Measurements from ENCODE around the gene BCL2L2. TPM values are rescaled to one million over a fixed set of nuclear protein-coding genes. Genes with fewer than 3 reads are reported as not detected.
"Not testable (repeated sequence)": the region's sequence is repeated elsewhere in the genome, so short reads cannot be mapped to it uniquely, and the experiment has no call there.

BCL2L2 gene, protein sequence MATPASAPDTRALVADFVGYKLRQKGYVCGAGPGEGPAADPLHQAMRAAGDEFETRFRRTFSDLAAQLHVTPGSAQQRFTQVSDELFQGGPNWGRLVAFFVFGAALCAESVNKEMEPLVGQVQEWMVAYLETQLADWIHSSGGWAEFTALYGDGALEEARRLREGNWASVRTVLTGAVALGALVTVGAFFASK
- 46.8 TPM for polyA plus RNA-seq (2012; ENCODE audit: insufficient read depth, insufficient read length, low read depth)

- TF ChIP-seq, protein P1, sequence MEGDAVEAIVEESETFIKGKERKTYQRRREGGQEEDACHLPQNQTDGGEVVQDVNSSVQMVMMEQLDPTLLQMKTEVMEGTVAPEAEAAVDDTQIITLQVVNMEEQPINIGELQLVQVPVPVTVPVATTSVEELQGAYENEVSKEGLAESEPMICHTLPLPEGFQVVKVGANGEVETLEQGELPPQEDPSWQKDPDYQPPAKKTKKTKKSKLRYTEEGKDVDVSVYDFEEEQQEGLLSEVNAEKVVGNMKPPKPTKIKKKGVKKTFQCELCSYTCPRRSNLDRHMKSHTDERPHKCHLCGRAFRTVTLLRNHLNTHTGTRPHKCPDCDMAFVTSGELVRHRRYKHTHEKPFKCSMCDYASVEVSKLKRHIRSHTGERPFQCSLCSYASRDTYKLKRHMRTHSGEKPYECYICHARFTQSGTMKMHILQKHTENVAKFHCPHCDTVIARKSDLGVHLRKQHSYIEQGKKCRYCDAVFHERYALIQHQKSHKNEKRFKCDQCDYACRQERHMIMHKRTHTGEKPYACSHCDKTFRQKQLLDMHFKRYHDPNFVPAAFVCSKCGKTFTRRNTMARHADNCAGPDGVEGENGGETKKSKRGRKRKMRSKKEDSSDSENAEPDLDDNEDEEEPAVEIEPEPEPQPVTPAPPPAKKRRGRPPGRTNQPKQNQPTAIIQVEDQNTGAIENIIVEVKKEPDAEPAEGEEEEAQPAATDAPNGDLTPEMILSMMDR (IDR thresholded peaks at IDR 0.05; ENCODE audit: low read depth, low read length), result no peak
- Histone ChIP-seq H3K36me3 (peaks cover 16% of the 10 kb centered on the region), H3K27me3 (no peaks in the 10 kb centered on the region), H3K9me3 (no peaks in the 10 kb centered on the region), H3K4me3 (ENCODE audit: low read depth, low read length) (peak within 1 kb of the TSS; percentile 95), H3K4me1 (no peaks in the 10 kb centered on the region)
- DNase-seq, result peak; percentile 95
Measured at GRCh38 chr14:23306412-23307145, at the start of gene BCL2L2. BCL2L2 (plus strand) TSS chr14:23306833; CDS start chr14:23307768, 935 bp downstream.

DNA sequence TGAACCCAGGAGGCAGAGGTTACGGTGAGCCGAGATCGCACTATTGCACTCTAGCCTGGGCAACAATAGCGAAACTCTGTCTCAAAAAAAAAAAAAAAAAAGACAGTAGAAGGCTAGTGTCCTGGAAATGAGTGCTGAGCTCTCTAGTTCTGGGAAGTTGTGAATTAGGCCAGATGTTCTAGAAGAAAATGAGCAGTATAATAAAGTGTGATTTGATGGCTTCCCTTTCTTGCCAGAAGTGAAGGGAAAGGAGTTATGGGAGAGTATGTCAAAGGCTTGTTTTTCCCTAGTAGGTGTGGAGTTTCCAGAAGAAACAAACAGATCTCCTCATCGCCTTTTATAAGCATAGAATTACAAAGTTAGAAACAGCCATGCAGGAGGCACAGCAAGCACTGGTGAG, 48.4 kb upstream of the BCL2L2 start:
- H3K36me3 ChIP-seq, result no peaks in the 10 kb centered on the region
- H3K27me3 ChIP-seq, result peaks cover 62% of the 10 kb centered on the region
- TF ChIP-seq, protein P1 (IDR thresholded peaks at IDR 0.05; ENCODE audit: low read depth, low read length), result no peak
- no peak overlapping the region for H3K4me3 ChIP-seq (ENCODE audit: low read depth, low read length)
- no peaks in the 10 kb centered on the region for H3K4me1 ChIP-seq
- H3K9me3 ChIP-seq, result no peaks in the 10 kb centered on the region
- no peak for DNase-seq

- Histone ChIP-seq H3K27me3 (peaks cover 65% of the 10 kb centered on the region), H3K9me3 (no peaks in the 10 kb centered on the region), H3K4me1 (no peaks in the 10 kb centered on the region), H3K36me3 (no peaks in the 10 kb centered on the region), H3K4me3 (ENCODE audit: low read depth, low read length) (no peak overlapping the region)
- DNase-seq, result no peak
- TF ChIP-seq, protein P1 (IDR thresholded peaks at IDR 0.05; ENCODE audit: low read depth, low read length), result no peak
Measured at GRCh38 chr14:23259426-23259825, 47.2 kb upstream of the BCL2L2 start.

GRCh38 chr14:23260849-23261248, 45.8 kb upstream of the BCL2L2 start:
- peaks cover 64% of the 10 kb centered on the region for H3K27me3 ChIP-seq
- DNase-seq; H3K36me3 ChIP-seq; H3K4me3 ChIP-seq (ENCODE audit: low read depth, low read length); H3K4me1 ChIP-seq; H3K9me3 ChIP-seq: not testable (repeated sequence)

GRCh38 chr14:23269193-23269592, 37.4 kb upstream of the BCL2L2 start:
- DNase-seq, result no peak
- no peak overlapping the region for H3K4me3 ChIP-seq (ENCODE audit: low read depth, low read length)
- H3K9me3 ChIP-seq, result no peaks in the 10 kb centered on the region
- peaks cover 19% of the 10 kb centered on the region for H3K27me3 ChIP-seq
- peaks cover 7% of the 10 kb centered on the region; the same call in 1 of the 2 replicates for H3K4me1 ChIP-seq
- no peaks in the 10 kb centered on the region for H3K36me3 ChIP-seq
- TF ChIP-seq, protein P1 (IDR thresholded peaks at IDR 0.05; ENCODE audit: low read depth, low read length), result no peak

DNA sequence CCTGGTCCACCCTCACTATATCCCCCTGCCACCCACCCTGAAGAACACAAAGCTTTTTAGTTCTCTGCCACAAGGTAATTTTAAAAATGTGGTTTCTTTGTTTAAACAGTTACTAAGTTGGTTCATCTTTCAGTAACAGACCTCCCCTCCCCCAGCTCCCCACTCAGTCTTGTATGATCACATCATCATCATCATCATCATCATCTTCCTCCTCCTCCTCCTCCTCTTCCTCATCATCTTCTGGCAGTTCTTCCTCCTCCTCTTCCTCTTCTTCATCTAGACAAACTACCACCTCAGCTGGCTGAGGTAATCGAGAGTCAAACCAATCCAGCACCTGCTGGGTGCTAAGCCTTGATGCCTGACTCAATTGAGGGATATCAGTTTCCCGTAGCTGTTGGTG, 31.2 kb upstream of the BCL2L2 start:
- Histone ChIP-seq H3K4me3 (ENCODE audit: low read depth, low read length) (no peak overlapping the region), H3K9me3 (no peaks in the 10 kb centered on the region), H3K36me3 (no peaks in the 10 kb centered on the region), H3K4me1 (no peaks in the 10 kb centered on the region), H3K27me3 (peaks cover 14% of the 10 kb centered on the region)
- no peak for DNase-seq
- TF ChIP-seq, protein P1 (IDR thresholded peaks at IDR 0.05; ENCODE audit: low read depth, low read length), result no peak

All from BE2C (cell line).